Measurements from ENCODE around the gene SLC25A26. TPM values are rescaled to one million over a fixed set of nuclear protein-coding genes. Genes with fewer than 3 reads are reported as not detected.
"Not testable (repeated sequence)": the region's sequence is repeated elsewhere in the genome, so short reads cannot be mapped to it uniquely, and the experiment has no call there.

The SLC25A26 gene
- total RNA-seq, 1 donor from 2014 or later: 41.2 TPM

DNA sequence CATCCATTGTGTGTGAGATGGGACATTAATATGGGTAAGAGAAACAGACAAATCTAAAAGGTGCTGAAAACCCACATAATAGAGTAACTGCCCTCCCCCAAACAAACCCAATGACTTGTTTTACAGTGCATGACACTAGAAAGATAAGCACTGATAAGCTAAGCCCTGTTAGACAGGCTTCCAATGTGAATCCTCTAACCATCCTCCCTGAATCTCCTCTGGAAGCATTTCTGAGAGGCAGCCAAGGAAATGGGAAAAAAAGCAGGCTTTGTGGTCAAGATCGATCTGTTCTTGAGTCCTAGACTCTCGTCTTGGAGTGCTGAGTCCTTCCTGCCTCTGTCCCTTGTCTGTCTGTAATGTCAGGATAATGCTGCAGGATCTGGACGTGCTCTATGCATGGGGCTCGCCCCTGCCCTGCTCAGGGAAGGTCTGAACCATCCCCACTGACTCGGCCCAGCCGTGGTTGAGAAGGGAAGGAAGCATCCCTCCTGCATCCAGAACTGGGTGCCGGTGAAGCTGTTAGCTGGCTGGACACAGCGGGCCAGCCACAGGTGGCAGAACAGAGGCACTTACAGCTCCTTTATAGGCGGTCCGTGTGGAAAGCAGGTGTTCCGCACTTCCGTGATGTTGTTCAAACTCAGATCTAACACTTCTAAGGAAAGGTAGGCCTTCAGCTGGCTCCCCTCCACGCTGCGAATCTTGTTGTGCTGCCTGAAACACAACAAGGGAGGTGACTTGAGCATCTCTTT, 195.9 kb downstream of the SLC25A26 start:
- no peak for TF ChIP-seq CTCF (IDR thresholded peaks at IDR 0.05; ENCODE audit: insufficient read depth, low read length, poor library complexity, severe bottlenecking)
- no peak for DNase-seq (ENCODE audit: low read depth)
- H3K27me3 ChIP-seq (ENCODE audit: control insufficient read depth, insufficient read depth, low read length): no peaks in the 10 kb centered on the region
- H3K4me3 ChIP-seq (ENCODE audit: low read depth, low read length): no peak overlapping the region
- H3K36me3 ChIP-seq (ENCODE audit: control insufficient read depth, insufficient read depth, low read length): no peaks in the 10 kb centered on the region

GRCh38 chr3:66418475-66418931, 197.7 kb downstream of the SLC25A26 start:
- DNase-seq (ENCODE audit: low read depth): no peak
- Histone ChIP-seq H3K36me3 (ENCODE audit: control insufficient read depth, insufficient read depth, low read length) (no peaks in the 10 kb centered on the region), H3K27me3 (ENCODE audit: control insufficient read depth, insufficient read depth, low read length) (no peaks in the 10 kb centered on the region), H3K4me3 (ENCODE audit: low read depth, low read length) (no peak overlapping the region)
- no peak for TF ChIP-seq CTCF (IDR thresholded peaks at IDR 0.05; ENCODE audit: insufficient read depth, low read length, poor library complexity, severe bottlenecking)

DNA sequence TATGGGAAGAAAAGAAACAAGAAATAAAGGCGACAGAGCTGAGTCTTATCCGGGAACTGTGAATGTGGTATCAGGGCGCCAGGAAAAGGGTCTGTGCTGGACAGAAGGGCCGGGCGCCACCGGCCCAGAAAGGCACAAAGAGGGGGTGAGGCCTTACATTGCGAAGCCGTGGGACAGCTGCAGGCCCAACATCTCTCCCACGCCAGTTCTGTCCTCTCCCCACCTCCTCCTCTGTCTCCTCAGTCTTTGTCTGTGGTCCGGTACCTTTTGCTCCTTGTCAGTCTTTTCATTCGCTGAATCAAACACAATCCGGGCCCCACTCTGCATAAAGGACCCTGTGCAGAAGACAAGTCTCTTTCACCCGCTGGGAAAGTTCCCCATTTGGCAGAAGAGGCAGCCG, 198.2 kb downstream of the SLC25A26 start:
- TF ChIP-seq CTCF (IDR thresholded peaks at IDR 0.05; ENCODE audit: insufficient read depth, low read length, poor library complexity, severe bottlenecking): no peak
- DNase-seq (ENCODE audit: low read depth): no peak
- no peaks in the 10 kb centered on the region for H3K36me3 ChIP-seq (ENCODE audit: control insufficient read depth, insufficient read depth, low read length)
- H3K27me3 ChIP-seq (ENCODE audit: control insufficient read depth, insufficient read depth, low read length): no peaks in the 10 kb centered on the region
- no peak overlapping the region for H3K4me3 ChIP-seq (ENCODE audit: low read depth, low read length)

DNA sequence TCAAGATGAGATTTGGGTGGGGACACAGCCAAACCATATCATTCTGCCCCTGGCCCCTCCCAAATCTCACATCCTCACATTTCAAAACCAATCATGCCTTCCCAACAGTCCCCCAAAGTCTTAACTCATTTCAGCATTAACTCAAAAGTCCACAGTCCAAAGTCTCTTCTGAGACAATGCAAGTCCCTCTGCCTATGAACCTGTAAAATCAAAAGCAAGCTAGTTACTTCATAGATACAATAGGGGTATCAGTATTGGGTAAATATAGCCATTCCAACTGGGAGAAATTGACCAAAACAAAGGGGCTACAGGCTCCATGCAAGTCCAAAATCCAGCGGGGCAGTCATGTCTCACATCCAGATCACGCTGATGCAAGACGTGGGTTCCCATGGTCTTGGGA, 200.3 kb downstream of the SLC25A26 start:
- not testable (repeated sequence) for H3K27me3 ChIP-seq (ENCODE audit: control insufficient read depth, insufficient read depth, low read length); DNase-seq (ENCODE audit: low read depth); H3K4me3 ChIP-seq (ENCODE audit: low read depth, low read length); H3K36me3 ChIP-seq (ENCODE audit: control insufficient read depth, insufficient read depth, low read length)

- not testable (repeated sequence) for H3K4me3 ChIP-seq (ENCODE audit: low read depth, low read length); H3K36me3 ChIP-seq (ENCODE audit: control insufficient read depth, insufficient read depth, low read length); DNase-seq (ENCODE audit: low read depth); H3K27me3 ChIP-seq (ENCODE audit: control insufficient read depth, insufficient read depth, low read length)
Observed at GRCh38 chr3:66421893-66422292, 201.1 kb downstream of the SLC25A26 start.

DNA sequence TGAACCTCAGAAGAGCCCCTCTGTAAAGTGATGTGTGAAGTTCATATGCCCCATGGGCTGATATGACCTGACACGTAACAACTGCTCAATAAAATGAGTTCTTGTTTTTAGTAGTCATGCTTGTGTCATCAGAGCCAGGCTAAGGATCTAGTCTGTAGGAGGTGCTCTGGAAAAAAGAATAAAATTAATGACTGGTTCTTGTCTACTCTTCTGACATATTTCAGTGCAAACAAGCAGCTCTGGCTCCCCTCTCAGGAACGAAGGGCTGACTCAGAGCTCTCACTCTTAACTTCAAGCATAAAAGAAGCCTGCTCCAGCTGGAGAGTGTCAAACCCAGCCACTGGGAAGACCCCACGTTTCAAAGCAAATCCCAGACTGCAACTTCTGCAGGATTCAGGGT, 203.0 kb downstream of the SLC25A26 start:
- Histone ChIP-seq H3K36me3 (ENCODE audit: control insufficient read depth, insufficient read depth, low read length) (no peaks in the 10 kb centered on the region), H3K27me3 (ENCODE audit: control insufficient read depth, insufficient read depth, low read length) (no peaks in the 10 kb centered on the region), H3K4me3 (ENCODE audit: low read depth, low read length) (no peak overlapping the region)
- DNase-seq (ENCODE audit: low read depth): no peak
- TF ChIP-seq CTCF (IDR thresholded peaks at IDR 0.05; ENCODE audit: insufficient read depth, low read length, poor library complexity, severe bottlenecking): no peak

DNA sequence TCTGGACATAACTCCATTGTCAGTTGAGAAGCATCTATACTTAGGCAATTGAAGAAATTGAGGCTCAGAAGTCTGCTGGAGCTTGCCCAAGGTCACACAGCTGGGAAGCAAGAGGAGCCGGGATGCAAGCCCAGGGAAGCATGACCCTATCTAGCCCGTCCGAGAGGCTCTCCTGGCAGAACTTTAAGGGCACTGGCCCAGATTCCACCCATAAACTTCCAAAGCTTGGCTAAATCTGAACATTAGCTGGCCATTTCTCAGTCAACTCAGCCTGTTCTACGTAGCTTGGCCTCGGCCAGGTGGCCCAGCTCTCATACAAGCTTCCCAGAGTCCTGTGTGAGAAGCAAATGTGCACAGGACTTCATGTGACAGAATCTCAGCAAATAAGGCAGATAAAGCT, 204.2 kb downstream of the SLC25A26 start:
- no peak overlapping the region for H3K4me3 ChIP-seq (ENCODE audit: low read depth, low read length)
- no peak for TF ChIP-seq CTCF (IDR thresholded peaks at IDR 0.05; ENCODE audit: insufficient read depth, low read length, poor library complexity, severe bottlenecking)
- no peaks in the 10 kb centered on the region for H3K36me3 ChIP-seq (ENCODE audit: control insufficient read depth, insufficient read depth, low read length)
- H3K27me3 ChIP-seq (ENCODE audit: control insufficient read depth, insufficient read depth, low read length): no peaks in the 10 kb centered on the region
- DNase-seq (ENCODE audit: low read depth): no peak
